GM12878 (cell line): Measurements from ENCODE around the gene KIF5A. TPM values are rescaled to one million over a fixed set of nuclear protein-coding genes. Genes with fewer than 3 reads are reported as not detected.

ENCODE experiments used
- ATAC-seq: fragments of 200-7000 bp; cut with Tn5 transposase; 3 replicates; pipeline ENCODE4 v1.9.1; 2020; ENCODE audit warnings: mild to moderate bottlenecking, moderate library complexity
- BruUV-seq: library from RNA; stranded (reverse); fragments of 400-500 nt; replicated peaks from 2 replicates; lab custom pipeline; 2021; lab: Mats Ljungman, UMichigan
- CTCF ChIA-PET: fragments of 300-600 bp; sonication (Branson Sonifier 250); formaldehyde crosslinking; extraction: SDS; loops from one replicate; lab custom pipeline; 2021; ENCODE audit warnings: inconsistent platforms; lab: Yijun Ruan, JAX
- POLR2A ChIA-PET: fragments of 350-600 bp; formaldehyde crosslinking; extraction: SDS; loops from one replicate; lab custom pipeline; 2021; ENCODE audit warnings: inconsistent platforms; lab: Charles Lee
- RAD21 ChIA-PET: fragments of 300-600 bp; sonication (Branson Sonifier 250); formaldehyde crosslinking; loops from one replicate; lab custom pipeline; 2023; ENCODE audit warnings: antibody characterized with exemption; ENCODE audit not compliant: unreplicated experiment; lab: Charles Lee
- SMC1A ChIA-PET: fragments of 300-600 bp; sonication (Branson Sonifier 250); formaldehyde crosslinking; loops from one replicate; lab custom pipeline; 2023; ENCODE audit not compliant: unreplicated experiment, uncharacterized antibody; lab: Charles Lee
- DNase-seq: peaks from one replicate; pipeline ENCODE4 v3.0.0-alpha.2; 2011; ENCODE audit warnings: low read depth, low spot score
- FAIRE-seq: peaks from 3 replicates; lab custom pipeline; 2011; peaks lifted over from hg19 to GRCh38; lab: Jason Lieb, UNC
- H2AFZ ChIP-seq: 2 replicates; pipeline ENCODE4 v1.6.0; 2011; ENCODE audit warnings: low read depth, low read length, control low read depth; ENCODE audit not compliant: control insufficient read depth
- H3K27ac ChIP-seq: 2 replicates; pipeline ENCODE4 v1.5.1; 2011; ENCODE audit warnings: control low read depth; ENCODE audit not compliant: control insufficient read depth, insufficient read depth
- H3K27me3 ChIP-seq, 2 experiments: replicated peaks in 1 of 2; 2 replicates each; pipeline versions ENCODE4 v1.6.0 to v1.6.1; 2011; ENCODE audit warnings: low read length in 1 of 2; ENCODE audit not compliant: control insufficient read depth in 2 of 2, insufficient read depth in 2 of 2
- H3K36me3 ChIP-seq, 2 experiments: 2 replicates each; pipeline ENCODE4 v1.5.1; 2011; ENCODE audit warnings: low read length in 1 of 2; ENCODE audit not compliant: control insufficient read depth in 2 of 2, insufficient read depth in 2 of 2
- H3K4me1 ChIP-seq: 2 replicates; pipeline ENCODE4 v1.6.1; 2011; ENCODE audit warnings: mild to moderate bottlenecking, low read length, moderate library complexity, mixed read lengths; ENCODE audit not compliant: control insufficient read depth, insufficient read depth
- H3K4me2 ChIP-seq: 2 replicates; pipeline ENCODE4 v1.6.0; 2011; ENCODE audit warnings: control low read depth; ENCODE audit not compliant: control insufficient read depth, insufficient read depth
- H3K4me3 ChIP-seq: fragments of 200-600 bp; sonication (generic); 2 replicates; pipeline ENCODE4 v1.5.1; 2016
- H3K79me2 ChIP-seq: 2 replicates; pipeline ENCODE4 v1.6.0; 2011; ENCODE audit warnings: low read length; ENCODE audit not compliant: control insufficient read depth, insufficient read depth
- H3K9ac ChIP-seq: 2 replicates; pipeline ENCODE4 v1.8.0; 2011; ENCODE audit warnings: low read length, control low read depth, mixed read lengths; ENCODE audit not compliant: control insufficient read depth, insufficient read depth
- H3K9me3 ChIP-seq: replicated peaks from 3 replicates; pipeline ENCODE4 v1.5.1; 2011; ENCODE audit warnings: mild to moderate bottlenecking, low read length; ENCODE audit not compliant: control insufficient read depth, insufficient read depth
- H4K20me1 ChIP-seq: 2 replicates; pipeline ENCODE4 v1.6.0; 2011; ENCODE audit not compliant: control insufficient read depth, insufficient read depth
- CBX3 ChIP-seq: fragments of 200-600 bp; sonication (generic); IDR thresholded peaks from 2 replicates; pipeline ENCODE4 v1.6.1; 2016; ENCODE audit warnings: low read depth, borderline replicate concordance
- CBX5 ChIP-seq: sonication (generic); IDR thresholded peaks from 2 replicates; pipeline ENCODE4 v1.6.1; 2016; ENCODE audit warnings: low read depth, moderate library complexity, mild to moderate bottlenecking, inconsistent platforms
- CHD4 ChIP-seq: fragments of 200-600 bp; sonication (generic); IDR thresholded peaks from 2 replicates; pipeline ENCODE4 v1.6.1; 2016; ENCODE audit warnings: mild to moderate bottlenecking
- EP300 ChIP-seq, 2 experiments: fragments of 150-350 bp in 1 of 2; IDR thresholded peaks; 2 replicates each; pipeline ENCODE4 v1.6.1; 2011 to 2012; ENCODE audit warnings: low read depth in 2 of 2, low read length in 2 of 2, borderline replicate concordance in 1 of 2, improper control_type of control experiment in 1 of 2, inconsistent platforms in 1 of 2; ENCODE audit not compliant: control insufficient read depth in 1 of 2
- ETV6 ChIP-seq, 2 experiments: fragments of 450-650 bp in 1 of 2; IDR thresholded peaks in 1 of 2; conservative IDR thresholded peaks in 1 of 2; 2 replicates each; pipeline ENCODE4 v1.6.1; 2014; ENCODE audit warnings: antibody characterized with exemption in 1 of 2, borderline replicate concordance in 1 of 2, low read depth in 1 of 2, mild to moderate bottlenecking in 1 of 2, moderate library complexity in 1 of 2
- FOS ChIP-seq: IDR thresholded peaks from 3 replicates; pipeline ENCODE4 v1.6.1; 2011; ENCODE audit warnings: borderline replicate concordance; ENCODE audit not compliant: insufficient read length; ENCODE audit errors: extremely low read depth
- JUNB ChIP-seq: IDR thresholded peaks from 2 replicates; pipeline ENCODE4 v1.6.1; 2016; ENCODE audit warnings: antibody characterized with exemption, mild to moderate bottlenecking
- KDM1A ChIP-seq: fragments of 200-600 bp; sonication (generic); IDR thresholded peaks from 2 replicates; pipeline ENCODE4 v1.6.1; 2016; ENCODE audit warnings: borderline replicate concordance
- LARP7 ChIP-seq: fragments of 450-650 bp; IDR thresholded peaks from 2 replicates; pipeline ENCODE4 v1.6.1; 2017; ENCODE audit warnings: mild to moderate bottlenecking
- NFYA ChIP-seq: IDR thresholded peaks from 2 replicates; pipeline ENCODE4 v1.6.1; 2011; ENCODE audit warnings: low read depth, mild to moderate bottlenecking, low read length, improper control_type of control experiment, borderline replicate concordance
- NR2C1 ChIP-seq: fragments of 450-650 bp; IDR thresholded peaks from 2 replicates; pipeline ENCODE4 v1.6.1; 2017; ENCODE audit warnings: antibody characterized with exemption, mild to moderate bottlenecking, moderate library complexity
- RB1 ChIP-seq: fragments of 450-650 bp; formaldehyde crosslinking; IDR thresholded peaks from 2 replicates; pipeline ENCODE4 v1.6.1; 2017; ENCODE audit warnings: mild to moderate bottlenecking, borderline replicate concordance
- ZNF384 ChIP-seq: IDR thresholded peaks from 2 replicates; pipeline ENCODE4 v1.6.1; 2012; ENCODE audit warnings: low read depth, mild to moderate bottlenecking, low read length, improper control_type of control experiment, borderline replicate concordance
- WGBS: methylation state at CpG from one replicate; pipeline ENCODE4 v1.1.6; 2016; ENCODE audit warnings: low lambda C conversion rate; ENCODE audit not compliant: insufficient replicate concordance, insufficient coverage; ENCODE audit errors: missing lambda C conversion rate; 5-methylcytosine and 5-hydroxymethylcytosine counted together
- in situ Hi-C: fragments of 300-500 bp; cut with MboI; formaldehyde crosslinking; loops from 9 replicates; pipeline ENCODE4 v1.14.3; 2018; ENCODE audit warnings: mixed read lengths
- intact Hi-C: fragments of 100-400 bp; cut with micrococcal nuclease; formaldehyde crosslinking; loops from one replicate; pipeline ENCODE4 v1.14.2; 2022; ENCODE audit not compliant: unreplicated experiment
- polyA plus RNA-seq, 11 experiments: library from polyadenylated mRNA; depleted of rRNA in 4 of 11; unstranded in 6 of 11; stranded (reverse) in 5 of 11; fragments of >200 nt; fragmentation: Nextera tagmentation in 4 of 11; fragmentation: Illumina TruSeq in 1 of 11; extraction: Ambion mirVana in 4 of 11; extraction: Trizol in 1 of 11; gene quantifications; 1 replicate in 1 of 11; 2 replicates in 10 of 11; pipeline versions ENCODE4 v1.2.1 to v1.2.3, GENCODE V29; 2011 to 2016; ENCODE audit warnings: inconsistent platforms in 2 of 11, missing spikeins in 2 of 11, low read depth in 1 of 11
- total RNA-seq, 4 experiments: library from RNA; depleted of rRNA in 3 of 4; stranded (reverse); fragments of >200 nt in 3 of 4; fragmentation: Illumina TruSeq in 1 of 4; extraction: Trizol in 1 of 4; gene quantifications; 2 replicates each; pipeline versions ENCODE4 v1.2.1 to v1.2.3, GENCODE V29; 2013 to 2021
- TF ChIP-seq, protein P1 (sequence below): IDR thresholded peaks from 2 replicates; pipeline ENCODE4 v1.6.1; 2011; ENCODE audit warnings: low read depth, mild to moderate bottlenecking, low read length, moderate library complexity, borderline replicate concordance; ENCODE audit errors: extremely low read depth
- TF ChIP-seq, protein P2 (sequence below): fragments of 450-650 bp; IDR thresholded peaks from 2 replicates; pipeline ENCODE4 v1.6.1; 2018; ENCODE audit warnings: mild to moderate bottlenecking, low read depth, moderate library complexity; ENCODE audit not compliant: partially characterized antibody
- TF ChIP-seq, protein P3 (sequence below): fragments of 450-650 bp; IDR thresholded peaks from 2 replicates; pipeline ENCODE4 v1.6.1; 2018; ENCODE audit warnings: borderline replicate concordance, mild to moderate bottlenecking; ENCODE audit not compliant: partially characterized antibody

The KIF5A gene
- total and polyA plus RNA-seq, 10 of the 15 experiments (the other 5 are each of a cell fraction or from before 2014, with no cell fraction given): 0.35 to 2.9 (median 0.97) TPM

DNA sequence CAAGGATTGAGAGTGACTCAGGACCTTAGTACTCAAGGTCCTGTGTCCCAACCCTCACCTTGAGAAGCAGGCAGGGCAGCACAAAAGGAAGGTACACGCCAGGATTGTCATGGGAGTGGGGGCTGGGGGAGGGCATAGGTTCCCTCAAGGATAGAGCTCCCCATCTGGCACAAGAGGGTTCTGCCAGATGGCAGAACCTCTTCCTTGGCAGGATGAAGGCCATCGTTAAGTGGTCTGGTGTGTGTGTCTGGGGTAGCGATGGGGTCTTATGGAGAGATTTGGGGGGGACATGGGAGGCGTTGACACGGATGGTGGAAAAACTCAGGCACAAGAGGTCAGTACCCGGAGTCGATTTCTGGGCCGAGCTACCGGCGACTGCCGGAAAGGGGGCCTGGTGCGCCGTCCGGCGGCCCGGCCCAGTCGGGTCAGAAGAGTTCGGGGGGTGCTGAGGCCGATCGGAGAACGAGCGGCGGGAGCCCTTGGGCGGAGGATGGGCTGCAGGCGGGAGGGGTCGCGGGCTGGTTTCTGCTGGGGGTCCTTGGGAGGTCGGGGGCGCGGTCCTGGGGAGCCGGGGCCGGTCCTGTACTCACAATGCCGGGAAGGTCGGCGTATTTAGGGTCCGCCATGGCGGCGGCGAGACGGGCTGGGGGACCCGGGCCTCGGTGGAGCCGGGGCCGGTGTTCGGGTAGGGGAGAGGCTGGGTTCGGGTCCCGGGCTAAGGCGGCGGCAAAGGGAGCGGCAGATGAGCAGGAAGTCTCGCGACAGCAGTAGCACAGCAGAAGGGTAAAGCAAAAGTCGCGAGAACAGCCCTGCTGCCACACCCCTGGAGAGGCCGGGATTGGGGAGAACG is 3.2 kb upstream of the KIF5A start, which contains the start of gene DCTN2:
Gene DCTN2 (minus strand): TSS at position 755 of the 850 bp plus-strand sequence. CDS start 129 bp downstream, at position 626.
- H4K20me1 ChIP-seq: no peaks in the 10 kb centered on the region
- peaks cover 9% of the 10 kb centered on the region; the same call in 1 of the 2 replicates for H3K4me1 ChIP-seq
- in situ Hi-C loops: no loop called here
- peaks cover 19% of the 10 kb centered on the region for H3K79me2 ChIP-seq
- H3K9ac ChIP-seq: peak within 1 kb of the TSS; percentile 89
- peak; percentile 92 for DNase-seq
- ChIA-PET CTCF (interaction anchor here (0.6 to 1.8 kb wide), 12 partner anchors 15 to 226 kb away, joined by 3 to 8 read pairs (median 4); partner anchors contain the start of gene DDIT3), RAD21 (interaction anchor here (0.8 to 1.8 kb wide), 6 partner anchors 9 to 88 kb away, joined by 3 to 11 read pairs (median 4); partner anchors contain the start of gene ARHGAP9), SMC1A (interaction anchor here (0.7 to 1.9 kb wide), 5 partner anchors 8 to 317 kb away, joined by 3 to 6 read pairs (median 5); partner anchors contain the start of genes GLI1 and SHMT2), POLR2A (interaction anchor here (0.5 to 2.1 kb wide), 6 partner anchors 11 to 1543 kb away, joined by 3 to 11 read pairs (median 4); partner anchors contain the start of gene MBD6)
- H2AFZ ChIP-seq: peak within 1 kb of the TSS; percentile 67
- ATAC-seq: peak; percentile 97
- H3K27me3 ChIP-seq: no peaks in the 10 kb centered on the region; a peak in 2 of 4 replicates
- intact Hi-C loops: loop anchor here (2.0 kb wide), 1 partner anchor 24 kb away; the partner anchor contains the start of gene MBD6
- H3K4me3 ChIP-seq: peak within 1 kb of the TSS; percentile 87
- FAIRE-seq: peak; percentile 94
- H3K27ac ChIP-seq: peak within 1 kb of the TSS; percentile 67
- under 1% methylated on average over 50 of the region's 56 CpGs for WGBS
- H3K36me3 ChIP-seq: no peaks in the 10 kb centered on the region
- H3K9me3 ChIP-seq: no peaks in the 10 kb centered on the region
- peak within 1 kb of the TSS; percentile 98 for H3K4me2 ChIP-seq
- no TSS peak for BruUV-seq
- peak; percentile 10; the same call in 1 of the 2 replicates for TF ChIP-seq LARP7
- TF ChIP-seq, protein P1, sequence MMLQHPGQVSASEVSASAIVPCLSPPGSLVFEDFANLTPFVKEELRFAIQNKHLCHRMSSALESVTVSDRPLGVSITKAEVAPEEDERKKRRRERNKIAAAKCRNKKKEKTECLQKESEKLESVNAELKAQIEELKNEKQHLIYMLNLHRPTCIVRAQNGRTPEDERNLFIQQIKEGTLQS: no peak
- no peak for TF ChIP-seq CHD4
- TF ChIP-seq, protein P2, sequence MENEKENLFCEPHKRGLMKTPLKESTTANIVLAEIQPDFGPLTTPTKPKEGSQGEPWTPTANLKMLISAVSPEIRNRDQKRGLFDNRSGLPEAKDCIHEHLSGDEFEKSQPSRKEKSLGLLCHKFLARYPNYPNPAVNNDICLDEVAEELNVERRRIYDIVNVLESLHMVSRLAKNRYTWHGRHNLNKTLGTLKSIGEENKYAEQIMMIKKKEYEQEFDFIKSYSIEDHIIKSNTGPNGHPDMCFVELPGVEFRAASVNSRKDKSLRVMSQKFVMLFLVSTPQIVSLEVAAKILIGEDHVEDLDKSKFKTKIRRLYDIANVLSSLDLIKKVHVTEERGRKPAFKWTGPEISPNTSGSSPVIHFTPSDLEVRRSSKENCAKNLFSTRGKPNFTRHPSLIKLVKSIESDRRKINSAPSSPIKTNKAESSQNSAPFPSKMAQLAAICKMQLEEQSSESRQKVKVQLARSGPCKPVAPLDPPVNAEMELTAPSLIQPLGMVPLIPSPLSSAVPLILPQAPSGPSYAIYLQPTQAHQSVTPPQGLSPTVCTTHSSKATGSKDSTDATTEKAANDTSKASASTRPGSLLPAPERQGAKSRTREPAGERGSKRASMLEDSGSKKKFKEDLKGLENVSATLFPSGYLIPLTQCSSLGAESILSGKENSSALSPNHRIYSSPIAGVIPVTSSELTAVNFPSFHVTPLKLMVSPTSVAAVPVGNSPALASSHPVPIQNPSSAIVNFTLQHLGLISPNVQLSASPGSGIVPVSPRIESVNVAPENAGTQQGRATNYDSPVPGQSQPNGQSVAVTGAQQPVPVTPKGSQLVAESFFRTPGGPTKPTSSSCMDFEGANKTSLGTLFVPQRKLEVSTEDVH: no peak
- TF ChIP-seq, protein P3, sequence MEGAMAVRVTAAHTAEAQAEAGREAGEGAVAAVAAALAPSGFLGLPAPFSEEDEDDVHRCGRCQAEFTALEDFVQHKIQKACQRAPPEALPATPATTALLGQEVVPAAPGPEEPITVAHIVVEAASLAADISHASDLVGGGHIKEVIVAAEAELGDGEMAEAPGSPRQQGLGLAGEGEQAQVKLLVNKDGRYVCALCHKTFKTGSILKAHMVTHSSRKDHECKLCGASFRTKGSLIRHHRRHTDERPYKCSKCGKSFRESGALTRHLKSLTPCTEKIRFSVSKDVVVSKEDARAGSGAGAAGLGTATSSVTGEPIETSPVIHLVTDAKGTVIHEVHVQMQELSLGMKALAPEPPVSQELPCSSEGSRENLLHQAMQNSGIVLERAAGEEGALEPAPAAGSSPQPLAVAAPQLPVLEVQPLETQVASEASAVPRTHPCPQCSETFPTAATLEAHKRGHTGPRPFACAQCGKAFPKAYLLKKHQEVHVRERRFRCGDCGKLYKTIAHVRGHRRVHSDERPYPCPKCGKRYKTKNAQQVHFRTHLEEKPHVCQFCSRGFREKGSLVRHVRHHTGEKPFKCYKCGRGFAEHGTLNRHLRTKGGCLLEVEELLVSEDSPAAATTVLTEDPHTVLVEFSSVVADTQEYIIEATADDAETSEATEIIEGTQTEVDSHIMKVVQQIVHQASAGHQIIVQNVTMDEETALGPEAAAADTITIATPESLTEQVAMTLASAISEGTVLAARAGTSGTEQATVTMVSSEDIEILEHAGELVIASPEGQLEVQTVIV: peak; percentile 14
- no peak for TF ChIP-seq ETV6 (conservative IDR thresholded peaks at IDR 0.05 in 1 of 2, IDR thresholded peaks at IDR 0.05 in 1 of 2; ENCODE audit: borderline replicate concordance in 1 of 2, low read depth in 1 of 2)
- TF ChIP-seq EP300 (IDR thresholded peaks at IDR 0.05; ENCODE audit: borderline replicate concordance in 1 of 2, control insufficient read depth in 1 of 2, low read depth in 2 of 2, low read length in 2 of 2): no peak
- TF ChIP-seq CBX3: no peak
- TF ChIP-seq NR2C1: no peak
- TF ChIP-seq JUNB: 0 out of 2 replicates have a peak, but pooled peaks have one; percentile 17
- TF ChIP-seq RB1: no peak
- TF ChIP-seq FOS: no peak
- TF ChIP-seq NFYA: no peak
- TF ChIP-seq ZNF384: no peak
- TF ChIP-seq KDM1A: no peak
- no peak for TF ChIP-seq CBX5
